RWPE1 (cell line): ENCODE measurements around the gene ACSF3.

Experiments used
- CTCF ChIA-PET: fragments of 350-600 bp; sonication (Branson Sonifier 250); formaldehyde crosslinking; extraction: SDS; loops from one replicate; lab custom pipeline; 2021; lab: Yijun Ruan, JAX
- POLR2A ChIA-PET: fragments of 400-600 bp; formaldehyde crosslinking; extraction: SDS; loops from one replicate; lab custom pipeline; 2020; ENCODE audit warnings: antibody characterized with exemption; ENCODE audit not compliant: low non-redundant PET; lab: Yijun Ruan, JAX
- DNase-seq: peaks from one replicate; pipeline ENCODE4 v3.0.0; 2012; ENCODE audit warnings: low spot score
- H3K27ac ChIP-seq: fragments of 450-650 bp; 2 replicates; pipeline ENCODE4 v1.5.1; 2017
- TF ChIP-seq, protein P1 (sequence below): fragments of 450-650 bp; conservative IDR thresholded peaks from 2 replicates; pipeline ENCODE4 v1.5.1; 2017; ENCODE audit warnings: low read depth, mild to moderate bottlenecking

ACSF3 gene

DNA sequence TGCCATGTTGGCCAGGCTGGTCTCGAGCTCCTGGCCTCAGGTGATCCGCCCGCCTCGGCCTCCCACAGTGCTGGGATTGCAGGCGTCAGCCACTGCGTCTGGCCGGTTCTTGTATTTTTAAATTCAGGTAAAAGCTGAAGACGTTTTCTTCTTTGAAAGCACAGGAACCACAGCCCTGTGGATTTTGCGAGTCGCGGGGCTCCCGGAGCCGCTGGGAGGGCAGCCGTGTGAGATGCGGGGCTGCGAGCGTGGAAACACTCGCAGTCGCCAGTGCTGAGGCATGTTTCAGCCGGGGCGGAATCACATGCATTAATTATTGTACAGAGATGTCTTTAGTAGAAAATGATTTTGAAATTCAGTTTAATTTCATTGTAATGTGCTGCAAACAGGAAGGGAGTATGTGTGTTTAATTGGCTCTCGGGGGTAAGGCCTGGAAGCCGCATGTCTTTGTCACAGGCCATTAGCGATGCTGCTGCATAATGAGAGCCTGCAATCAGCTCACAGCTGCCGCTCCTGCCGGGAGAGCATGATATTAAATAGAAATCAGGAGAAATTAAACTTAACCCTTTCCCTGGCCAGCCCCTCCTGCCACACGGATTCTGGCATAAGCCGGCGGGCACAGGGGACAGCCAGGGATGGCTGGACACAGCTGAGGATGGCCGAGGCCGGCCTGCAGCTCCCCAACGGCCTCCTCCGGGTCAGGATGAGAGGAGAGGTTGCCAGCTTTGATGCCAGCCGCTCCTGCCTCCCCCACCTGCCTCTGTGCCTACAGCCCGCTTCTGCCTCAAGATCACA, 42.5 kb downstream of the ACSF3 start:
- no peak for DNase-seq
- ChIA-PET CTCF (no interaction called here), POLR2A (no interaction called here)
- H3K27ac ChIP-seq, result no peak overlapping the region
- TF ChIP-seq, protein P1, sequence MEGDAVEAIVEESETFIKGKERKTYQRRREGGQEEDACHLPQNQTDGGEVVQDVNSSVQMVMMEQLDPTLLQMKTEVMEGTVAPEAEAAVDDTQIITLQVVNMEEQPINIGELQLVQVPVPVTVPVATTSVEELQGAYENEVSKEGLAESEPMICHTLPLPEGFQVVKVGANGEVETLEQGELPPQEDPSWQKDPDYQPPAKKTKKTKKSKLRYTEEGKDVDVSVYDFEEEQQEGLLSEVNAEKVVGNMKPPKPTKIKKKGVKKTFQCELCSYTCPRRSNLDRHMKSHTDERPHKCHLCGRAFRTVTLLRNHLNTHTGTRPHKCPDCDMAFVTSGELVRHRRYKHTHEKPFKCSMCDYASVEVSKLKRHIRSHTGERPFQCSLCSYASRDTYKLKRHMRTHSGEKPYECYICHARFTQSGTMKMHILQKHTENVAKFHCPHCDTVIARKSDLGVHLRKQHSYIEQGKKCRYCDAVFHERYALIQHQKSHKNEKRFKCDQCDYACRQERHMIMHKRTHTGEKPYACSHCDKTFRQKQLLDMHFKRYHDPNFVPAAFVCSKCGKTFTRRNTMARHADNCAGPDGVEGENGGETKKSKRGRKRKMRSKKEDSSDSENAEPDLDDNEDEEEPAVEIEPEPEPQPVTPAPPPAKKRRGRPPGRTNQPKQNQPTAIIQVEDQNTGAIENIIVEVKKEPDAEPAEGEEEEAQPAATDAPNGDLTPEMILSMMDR, result no peak

GRCh38 chr16:89136931-89137330, 43.3 kb downstream of the ACSF3 start:
- H3K27ac ChIP-seq, result no peak overlapping the region
- ChIA-PET POLR2A (no interaction called here), CTCF (no interaction called here)
- no peak for DNase-seq
- TF ChIP-seq, protein P1, result no peak

DNA sequence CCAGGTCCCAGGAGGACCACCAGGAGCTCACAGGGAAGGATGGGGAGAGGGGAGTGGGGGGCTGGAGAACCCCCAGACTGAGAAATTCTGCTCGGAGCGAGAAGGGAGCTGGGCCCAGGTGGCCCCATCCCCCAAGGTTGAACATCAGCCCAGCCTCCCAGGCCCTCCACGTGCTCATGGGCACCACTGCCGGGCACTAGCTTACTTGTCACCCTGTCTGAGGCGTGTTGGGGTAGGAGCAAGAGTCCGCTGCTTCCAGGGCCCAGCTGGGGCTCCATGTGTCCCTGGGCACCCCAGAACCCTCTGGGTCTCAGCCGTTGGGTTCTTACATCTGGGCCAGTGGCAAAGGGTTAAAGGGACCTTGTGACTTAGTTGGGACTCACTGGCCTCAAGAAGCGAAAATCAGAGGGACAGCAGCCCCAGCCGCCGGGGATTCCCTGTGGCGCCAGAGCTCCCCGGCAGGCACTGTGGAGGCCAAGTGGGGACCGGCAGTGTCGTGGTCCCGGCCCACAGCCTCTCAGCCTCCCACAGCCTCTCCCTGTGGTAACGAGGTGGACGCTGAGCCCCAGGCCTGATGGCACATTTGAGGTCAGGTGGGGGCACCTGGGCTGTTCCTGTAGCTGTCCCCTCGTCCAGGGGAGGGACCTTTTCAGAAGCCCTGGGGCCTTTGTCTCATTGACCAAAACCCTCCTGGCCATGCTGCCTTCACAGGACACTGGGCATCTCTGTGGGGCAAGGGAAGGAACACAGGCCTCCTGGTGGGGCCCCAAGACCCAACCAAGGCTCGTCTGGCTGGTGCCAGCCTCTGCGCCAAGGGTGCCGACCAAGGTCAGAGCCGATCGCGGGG, 44.2 kb downstream of the ACSF3 start:
- no peak overlapping the region for H3K27ac ChIP-seq
- POLR2A ChIA-PET, result no interaction called here
- TF ChIP-seq, protein P1, result no peak
- DNase-seq, result no peak
- CTCF ChIA-PET, result no interaction called here

DNA sequence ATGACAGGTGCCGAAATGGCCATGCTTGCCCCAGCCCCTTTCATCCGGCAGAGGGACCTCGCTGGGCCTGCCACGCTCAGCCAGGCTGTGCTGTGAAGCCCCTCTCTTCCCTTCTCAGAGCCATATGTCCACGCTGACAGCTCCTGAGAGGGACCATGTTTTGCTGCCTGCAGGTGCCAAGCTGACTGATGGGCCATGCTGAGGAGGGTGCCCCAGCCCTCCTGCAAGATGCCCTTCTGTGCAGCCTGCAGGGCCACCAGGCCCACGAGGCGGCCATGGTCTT, 44.8 kb downstream of the ACSF3 start:
- no peak overlapping the region for H3K27ac ChIP-seq
- CTCF ChIA-PET, result no interaction called here
- no peak for DNase-seq
- TF ChIP-seq, protein P1, result no peak
- POLR2A ChIA-PET, result no interaction called here

- CTCF ChIA-PET, result no interaction called here
- TF ChIP-seq, protein P1, result no peak
- H3K27ac ChIP-seq, result no peak overlapping the region
- DNase-seq, result no peak
- POLR2A ChIA-PET, result no interaction called here
Measured at GRCh38 chr16:89138843-89139520, 45.3 kb downstream of the ACSF3 start.

DNA sequence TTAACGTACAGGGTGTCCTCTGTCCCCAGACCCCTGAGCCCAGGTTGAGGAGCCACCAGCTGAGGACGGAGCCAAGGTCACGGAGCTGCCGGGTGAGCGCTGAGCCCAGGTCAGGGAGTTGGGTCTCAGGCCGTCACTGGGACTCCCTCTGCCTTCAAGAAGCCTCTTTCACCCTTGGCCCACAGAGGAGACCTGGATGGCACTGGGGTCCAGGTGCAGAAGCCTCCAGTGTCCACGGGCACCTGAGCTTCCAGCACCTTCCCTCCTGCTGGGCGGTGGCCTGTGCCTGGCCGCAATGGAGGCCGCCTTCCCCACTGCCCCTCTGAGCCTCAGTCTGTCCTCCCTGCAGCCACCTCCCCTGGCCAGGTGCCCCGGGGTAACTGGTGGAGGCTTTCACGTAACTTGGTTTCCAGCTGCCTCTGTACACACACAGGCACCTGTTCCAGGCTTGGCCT, 46.3 kb downstream of the ACSF3 start:
- TF ChIP-seq, protein P1, result no peak
- no peak overlapping the region for H3K27ac ChIP-seq
- DNase-seq, result no peak
- ChIA-PET POLR2A (no interaction called here), CTCF (interaction anchor here (0.6 kb wide), 2 partner anchors 12 to 27 kb away, joined by 3 to 4 read pairs; no protein-coding TSS in a partner anchor)
